CD4-positive, alpha-beta T cell treated with Interferon alpha-2 for 1 hour (primary cell): ENCODE results near the gene PLSCR3.

ENCODE experiments used
- DNase-seq, 2 donors: peaks; one replicate each; pipeline ENCODE4 v3.0.0-alpha.2; 2020 to 2022

Gene PLSCR3

GRCh38 chr17:7394452-7395191 is at the start of gene PLSCR3:
PLSCR3 (minus strand) TSS chr17:7394525; CDS start chr17:7394110, 415 bp downstream.
- DNase-seq = peak; percentile 77 to 88

- no peak for DNase-seq
Measured at GRCh38 chr17:7443499-7444485, 49.5 kb upstream of the PLSCR3 start.

DNA sequence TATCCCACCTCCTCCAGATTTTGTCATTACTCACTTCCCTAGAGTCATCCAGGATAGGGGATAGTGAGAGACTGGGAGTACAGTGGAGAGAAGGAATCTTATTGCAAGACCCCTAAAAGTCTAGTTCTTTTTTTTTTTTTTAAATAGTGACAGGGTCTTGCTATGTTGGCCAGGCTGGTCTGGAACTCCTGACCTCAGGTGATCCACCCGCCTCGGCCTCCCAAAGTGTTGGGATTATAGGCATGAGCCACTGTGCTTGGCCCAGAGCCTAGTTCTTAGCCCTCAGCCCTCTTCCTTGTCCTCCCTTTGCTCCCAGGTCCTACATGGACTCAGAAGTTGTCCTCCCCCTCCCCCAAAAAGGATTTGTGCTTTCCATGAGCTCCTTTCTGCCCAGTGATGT is 47.8 kb upstream of the PLSCR3 start:
- DNase-seq = no peak

DNA sequence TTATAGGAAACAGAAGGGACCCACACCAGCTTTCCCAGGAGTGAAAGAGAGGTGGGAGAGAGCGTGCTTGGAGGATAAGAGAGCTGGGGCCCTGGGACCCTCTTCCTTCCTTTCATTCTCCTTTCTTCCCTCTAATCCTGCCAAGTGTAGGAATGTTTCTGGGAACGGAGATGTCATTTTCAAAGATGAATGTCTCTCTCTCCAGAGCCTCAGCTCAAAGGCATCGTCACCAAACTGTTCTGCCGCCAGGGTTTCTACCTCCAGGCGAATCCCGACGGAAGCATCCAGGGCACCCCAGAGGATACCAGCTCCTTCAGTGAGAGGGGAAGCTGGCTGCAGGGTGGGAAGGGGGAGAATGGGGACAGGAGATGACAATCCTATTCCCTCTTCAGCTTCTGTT is 46.9 kb upstream of the PLSCR3 start:
- no peak for DNase-seq

DNA sequence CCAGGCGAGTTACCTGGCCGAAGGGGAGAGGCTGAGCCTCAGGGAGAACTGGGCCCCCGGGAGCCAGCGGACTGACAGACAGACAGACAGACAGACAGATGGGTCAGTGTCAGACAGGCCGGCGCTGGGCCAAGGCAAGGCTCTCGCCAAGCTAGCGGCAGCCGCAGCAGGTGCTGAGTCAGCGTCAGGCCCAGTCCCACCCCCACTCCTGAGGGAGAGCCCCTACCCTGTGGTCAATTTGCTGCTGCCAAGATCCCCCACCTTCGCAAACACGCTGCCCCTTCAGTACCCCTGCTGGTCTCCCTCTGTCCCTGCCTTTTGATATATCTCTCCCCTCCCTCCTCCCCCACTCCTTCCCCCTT is 46.5 kb upstream of the PLSCR3 start:
- no peak for DNase-seq

DNA sequence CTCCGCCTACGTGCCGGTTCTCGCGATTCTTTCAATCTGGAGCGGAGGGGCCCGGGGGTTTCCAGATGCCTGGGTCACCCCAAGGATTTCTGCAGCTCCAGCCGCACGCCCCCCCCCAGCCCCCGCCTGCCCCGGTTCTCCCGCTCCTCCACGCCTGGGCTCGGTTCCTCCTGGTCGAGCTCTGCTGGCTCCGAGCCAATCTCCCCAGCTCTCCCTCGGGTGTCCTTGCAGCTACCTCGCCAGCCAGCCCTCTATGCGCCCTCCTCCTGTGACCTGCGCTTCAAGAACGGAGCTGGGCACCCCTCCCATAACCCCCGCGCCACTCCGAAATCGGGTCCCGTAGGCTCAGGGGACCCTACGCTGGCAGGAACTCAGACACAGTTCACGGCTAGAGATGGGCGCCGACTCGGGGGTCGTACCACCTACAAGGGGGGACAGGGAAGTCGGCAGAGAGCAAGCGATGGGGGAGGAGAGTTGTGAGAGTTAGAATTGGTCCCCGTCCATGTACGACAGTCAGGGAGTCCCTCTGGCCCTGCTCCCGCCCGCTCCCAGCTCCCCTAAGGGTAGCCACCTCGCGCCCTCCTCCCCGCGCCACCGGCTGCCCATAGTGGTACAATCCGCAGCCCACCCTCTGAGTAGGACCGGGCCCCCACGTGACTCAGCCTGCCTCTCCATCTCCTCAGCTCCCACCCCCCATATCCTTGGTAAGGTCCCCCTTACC is 45.9 kb upstream of the PLSCR3 start:
- DNase-seq = peak in 1 of 2 donors; percentile 31

GRCh38 chr17:7439462-7440112 is 45.3 kb upstream of the PLSCR3 start, which contains the start of gene FGF11:
FGF11 (plus strand) TSS chr17:7439512; CDS start chr17:7439621, 109 bp downstream.
- DNase-seq = no peak

DNA sequence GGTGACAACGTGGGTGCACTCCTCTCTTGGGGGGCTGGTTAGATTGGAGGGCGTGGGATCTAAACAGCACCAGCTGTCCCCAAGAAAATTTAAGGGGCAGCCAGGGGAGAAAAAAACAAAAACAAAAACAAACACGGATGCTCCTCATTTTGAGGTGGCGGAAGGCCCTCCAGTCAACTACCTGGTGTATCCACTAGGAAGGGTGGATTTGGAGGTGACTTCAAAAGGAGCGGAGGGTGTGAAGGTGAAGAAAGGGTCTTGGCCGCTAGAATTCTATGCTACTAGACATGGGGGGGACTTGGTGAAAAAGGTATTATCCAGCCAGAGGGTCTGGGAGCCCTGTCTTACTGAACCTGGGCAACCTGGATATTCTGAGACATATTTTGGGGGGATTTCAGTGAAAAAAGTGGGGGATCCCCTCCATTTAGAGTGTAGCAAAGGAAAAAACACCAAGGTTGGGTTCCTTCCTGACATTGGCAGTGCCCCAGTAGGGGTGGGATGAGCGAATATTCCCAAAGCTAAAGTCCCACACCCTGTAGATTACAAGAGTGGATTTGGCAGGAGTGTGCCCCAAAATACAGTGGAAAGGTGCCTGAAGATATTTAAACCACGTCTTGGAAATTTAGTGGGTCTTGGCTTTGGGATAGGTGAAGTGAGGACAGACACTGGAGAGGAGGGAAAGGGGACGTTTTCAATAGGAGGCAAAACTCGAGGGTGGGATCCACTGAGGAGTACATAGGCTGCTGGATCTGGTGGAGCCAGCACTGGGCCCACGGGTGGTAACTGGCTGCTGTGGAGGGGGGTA is 44.5 kb upstream of the PLSCR3 start:
- DNase-seq = no peak

GRCh38 chr17:7437950-7438614 is 43.8 kb upstream of the PLSCR3 start:
- DNase-seq = peak; percentile 61 to 71

DNA sequence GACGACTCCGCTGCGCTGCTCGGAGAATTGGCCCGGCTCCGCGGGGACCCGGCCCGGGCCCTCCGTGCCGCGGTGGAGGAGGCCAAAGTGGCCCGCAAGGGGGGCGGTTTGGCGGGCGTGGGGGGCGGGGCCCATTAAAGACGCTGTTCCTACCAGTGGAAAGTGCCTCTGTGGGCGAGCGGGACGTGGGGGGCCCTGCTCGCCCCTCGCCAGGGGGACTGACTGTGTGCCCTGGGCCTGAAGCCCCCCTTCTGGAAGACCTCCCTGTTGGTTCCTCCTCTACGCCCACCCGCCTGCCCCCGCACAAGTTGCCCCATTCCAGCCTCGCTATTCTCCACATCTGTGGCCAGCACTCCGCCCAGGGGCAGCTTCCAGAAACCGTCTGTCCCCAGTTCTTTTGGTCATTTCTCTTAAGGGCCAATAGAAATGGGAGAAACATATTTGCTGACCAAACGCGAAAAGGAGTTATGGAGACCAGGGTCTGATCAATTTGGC is 43.1 kb upstream of the PLSCR3 start:
- DNase-seq = no peak

GRCh38 chr17:7436556-7437368 is 42.4 kb upstream of the PLSCR3 start:
- DNase-seq = peak; percentile 82 to 88

GRCh38 chr17:7435676-7436555 is 41.6 kb upstream of the PLSCR3 start:
- peak in 1 of 2 donors; percentile 44 for DNase-seq

DNA sequence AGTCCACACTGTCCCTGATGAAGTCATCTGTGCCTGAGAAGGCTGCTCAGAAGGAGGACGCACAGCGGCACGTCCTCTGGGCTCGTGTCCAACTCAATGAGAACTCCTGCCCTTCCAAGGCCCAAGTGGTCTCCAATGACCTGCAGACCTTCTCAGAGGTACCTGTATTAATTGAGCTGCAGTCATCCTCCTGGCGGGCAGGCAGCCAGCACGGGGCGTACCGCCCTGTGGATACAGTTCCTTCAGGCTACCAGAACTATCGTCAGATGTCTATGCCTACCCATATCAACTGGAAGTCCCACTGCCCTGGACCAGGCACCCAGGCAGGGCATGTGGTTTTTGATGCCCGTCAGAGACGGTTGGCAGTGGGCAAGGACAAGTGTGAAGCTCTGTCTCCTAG is 38.0 kb upstream of the PLSCR3 start:
- DNase-seq = no peak

DNA sequence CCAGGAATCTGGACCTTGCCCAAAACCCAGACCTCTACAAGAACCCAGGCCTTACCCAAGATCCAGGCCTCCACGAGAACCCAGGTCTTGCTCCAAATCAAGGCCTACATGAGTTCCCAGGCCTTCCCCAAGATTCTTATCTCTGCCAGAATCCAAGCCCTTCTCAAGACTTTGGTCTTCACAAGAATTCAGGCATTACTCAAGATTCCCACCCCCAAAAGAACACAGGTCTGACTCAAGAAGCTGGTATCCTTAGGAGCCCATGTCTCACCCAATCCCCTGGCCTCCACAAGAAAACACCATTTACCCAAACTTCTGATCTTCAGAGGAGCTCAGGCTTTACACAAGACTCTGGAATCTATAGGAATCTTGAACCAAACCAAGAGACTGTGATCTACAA is 36.9 kb upstream of the PLSCR3 start:
- DNase-seq = no peak

- DNase-seq = no peak
Measured at GRCh38 chr17:7429722-7430121, 35.4 kb upstream of the PLSCR3 start.

DNA sequence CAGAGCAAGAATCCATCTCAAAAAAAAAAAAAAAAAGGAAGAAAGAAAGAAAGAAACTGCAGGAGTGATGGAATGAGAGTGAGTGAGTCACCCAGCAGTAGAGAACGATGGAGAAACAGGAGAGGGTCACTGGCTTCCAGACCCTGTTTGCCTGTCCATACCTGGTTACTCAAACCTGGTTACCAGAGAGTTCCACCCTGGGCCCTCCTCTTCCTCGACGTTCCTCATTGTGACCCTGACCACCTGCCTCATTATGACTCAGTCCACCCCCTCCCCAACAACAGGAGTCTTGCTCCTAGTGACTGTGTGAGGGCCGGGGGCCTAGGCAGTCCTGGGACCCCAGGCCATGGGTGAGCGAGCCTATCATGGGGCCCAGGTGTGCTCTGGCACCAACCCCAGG is 34.2 kb upstream of the PLSCR3 start, which contains the start of gene SPEM3:
Gene SPEM3, plus strand, starts transcription at position 301 of the 400 bp plus-strand sequence. Its CDS starts 46 bp downstream, at position 347.
- no peak for DNase-seq

DNA sequence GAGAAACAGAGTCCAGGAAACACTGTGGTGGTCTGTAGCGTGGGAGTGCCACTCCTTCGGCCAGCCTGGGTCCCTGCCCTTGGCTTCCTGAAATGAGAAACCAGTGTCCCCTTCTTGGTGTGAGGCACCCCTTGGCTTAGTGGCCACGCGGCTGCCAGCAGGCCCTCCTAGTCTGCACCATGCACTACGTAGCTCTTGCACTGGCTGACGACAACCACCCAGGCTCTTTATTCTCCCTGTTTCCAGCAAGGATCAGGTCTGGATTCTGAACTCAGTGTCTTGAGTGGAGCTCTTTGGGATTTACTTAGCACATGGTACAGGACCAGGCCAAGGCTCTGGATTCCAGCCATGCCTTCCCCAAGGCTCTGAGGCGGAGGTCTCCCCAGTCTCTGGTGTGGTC is 33.2 kb upstream of the PLSCR3 start:
- no peak for DNase-seq

DNA sequence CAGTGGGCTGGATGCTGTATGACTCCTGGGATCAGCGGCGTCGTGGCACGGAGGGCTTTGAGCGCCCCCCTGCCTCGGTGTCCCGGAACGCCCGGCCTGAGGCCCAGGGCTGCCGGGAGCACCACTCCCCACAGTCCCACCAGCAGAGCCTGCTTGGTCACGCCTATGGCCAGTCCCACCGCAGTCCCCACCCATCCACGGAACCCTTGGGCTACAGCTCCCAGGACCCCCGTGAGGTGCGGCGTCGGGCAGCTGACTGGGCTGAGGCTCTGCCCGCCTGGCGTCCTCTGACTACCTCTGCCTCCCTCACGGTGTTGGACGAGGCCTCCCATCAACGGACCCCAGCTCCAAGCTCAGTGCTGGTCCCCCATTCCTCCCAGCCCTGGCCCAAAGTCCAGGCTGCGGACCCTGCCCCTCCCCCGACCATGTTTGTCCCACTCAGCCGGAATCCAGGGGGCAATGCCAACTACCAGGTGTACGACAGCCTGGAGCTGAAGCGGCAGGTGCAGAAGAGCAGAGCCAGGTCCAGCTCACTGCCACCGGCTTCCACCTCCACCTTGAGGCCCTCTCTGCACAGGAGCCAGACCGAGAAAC is 32.7 kb upstream of the PLSCR3 start:
- no peak for DNase-seq
